Measurements from ENCODE around the gene ELOVL6. TPM values are rescaled to one million over a fixed set of nuclear protein-coding genes. Genes with fewer than 3 reads are reported as not detected.

The ELOVL6 gene, protein sequence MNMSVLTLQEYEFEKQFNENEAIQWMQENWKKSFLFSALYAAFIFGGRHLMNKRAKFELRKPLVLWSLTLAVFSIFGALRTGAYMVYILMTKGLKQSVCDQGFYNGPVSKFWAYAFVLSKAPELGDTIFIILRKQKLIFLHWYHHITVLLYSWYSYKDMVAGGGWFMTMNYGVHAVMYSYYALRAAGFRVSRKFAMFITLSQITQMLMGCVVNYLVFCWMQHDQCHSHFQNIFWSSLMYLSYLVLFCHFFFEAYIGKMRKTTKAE
- 38.7 TPM for total RNA-seq (2021; ENCODE audit: unreplicated experiment)
- polyA plus RNA-seq (2012): 21.2 and 24.6 TPM in 2 replicates
- Bru-seq, nascent RNA: percentile 84 among the genes with signal in this experiment
- percentile 69 among the genes with signal in this experiment for BruChase-seq, experiment 1, labeled RNA remaining after a 6-hour chase
- BruChase-seq, experiment 2, labeled RNA remaining after a 2-hour chase: percentile 69 among the genes with signal in this experiment
- long read RNA-seq, full-length matches to known transcripts: 46 of 64 reads
- long read RNA-seq, partial matches to known transcripts: 0 of 64 reads
- long read RNA-seq, other reads (novel, unspliced or antisense): 18 of 64 reads

- CTCF ChIA-PET: interaction anchor here (1.3 to 1.4 kb wide), 3 partner anchors 117 to 310 kb away, joined by 3 to 6 read pairs (median 5); no protein-coding TSS in a partner anchor
- peak within 1 kb of the TSS; percentile 81 for H3K4me2 ChIP-seq (ENCODE audit: low read length)
- H3K79me2 ChIP-seq (ENCODE audit: insufficient read depth, low read length): peaks cover 36% of the 10 kb centered on the region
- peaks cover 32 to 40% of the 10 kb centered on the region in 2 experiments for H3K4me1 ChIP-seq (ENCODE audit: control insufficient read depth in 1 of 2, insufficient read depth in 2 of 2, low read length in 2 of 2)
- ATAC-seq (peak; percentile 54), DNase-seq (ENCODE audit: low read depth, low spot score) (peak; percentile 61)
- peak within 1 kb of the TSS; percentile 72 for H3K4me3 ChIP-seq (replicated peaks in 1 of 2; ENCODE audit: low read depth in 1 of 2, low read length in 2 of 2)
- RAD21 ChIA-PET (ENCODE audit: low non-redundant PET in 1 of 2, low total read pairs in 2 of 2, uncharacterized antibody in 2 of 2, unreplicated experiment in 2 of 2): no interaction called here
- peak within 1 kb of the TSS; percentile 78 for H3K27ac ChIP-seq (ENCODE audit: low read depth, low read length)
- H3K27me3 ChIP-seq (ENCODE audit: insufficient read depth, low read length): no peaks in the 10 kb centered on the region
- POLR2A ChIA-PET: interaction anchor here (0.6 to 2.1 kb wide), 6 partner anchors 9 to 192 kb away, joined by 3 to 13 read pairs (median 4); no protein-coding TSS in a partner anchor
- no peaks in the 10 kb centered on the region for H3K36me3 ChIP-seq (ENCODE audit: control insufficient read depth in 1 of 2, insufficient read depth in 2 of 2, low read length in 2 of 2)
- H4K20me1 ChIP-seq (ENCODE audit: insufficient read depth): no peaks in the 10 kb centered on the region
- H3K9me2 ChIP-seq (ENCODE audit: insufficient read depth): no peaks in the 10 kb centered on the region
- peak within 1 kb of the TSS; percentile 89 for H3K9ac ChIP-seq (ENCODE audit: low read length)
- peak within 1 kb of the TSS; percentile 51 for H2AFZ ChIP-seq (ENCODE audit: low read depth, low read length, poor library complexity, severe bottlenecking)
- intact Hi-C loops (cut with micrococcal nuclease): loop anchor here (5.0 kb wide), 4 partner anchors 36 to 319 kb away; no protein-coding TSS in a partner anchor
- BruUV-seq (replicated peaks): no TSS peak
- peak; percentile 41 for TF ChIP-seq YY1 (IDR thresholded peaks at IDR 0.05; ENCODE audit: extremely low read depth, insufficient replicate concordance, low read depth, low read length)
- peak; percentile 36 for TF ChIP-seq TCF7L2 (IDR thresholded peaks at IDR 0.05; ENCODE audit: borderline replicate concordance, extremely low read depth, insufficient read depth, insufficient read length)
- no peak for TF ChIP-seq RAD21 (IDR thresholded peaks at IDR 0.05; ENCODE audit: low read depth)
- peak; percentile 59 for TF ChIP-seq POLR2AphosphoS5 (IDR thresholded peaks at IDR 0.05; ENCODE audit: low read depth, low read length)
- peak; percentile 70 for TF ChIP-seq POLR2A (IDR thresholded peaks at IDR 0.05; ENCODE audit: borderline replicate concordance, extremely low read depth, insufficient read depth, insufficient read length)
- no peaks in the 10 kb centered on the region for H3K9me3 ChIP-seq (ENCODE audit: control insufficient read depth in 1 of 2, insufficient read depth in 1 of 2, low read depth in 1 of 2, low read length in 2 of 2)
These were observed at the start of gene ELOVL6 for GRCh38 chr4:110198435-110199416. TSS of gene ELOVL6 (minus strand) at chr4:110198615. CDS start at chr4:110198335, 280 bp downstream.
